ENCODE measurements around the gene ADAMTS19. TPM values are rescaled to one million over a fixed set of nuclear protein-coding genes. Genes with fewer than 3 reads are reported as not detected.

Gene ADAMTS19
- total and polyA plus RNA-seq, 9 donors, result 0.18 to 23.5 (median 2.2) TPM

- Histone ChIP-seq H3K27me3 (no peaks in the 10 kb centered on the region), H3K4me3 (no peak overlapping the region), H3K36me3 (no peaks in the 10 kb centered on the region), H3K27ac (no peak overlapping the region), H3K9me3 (no peaks in the 10 kb centered on the region), H3K4me1 (ENCODE audit: insufficient read depth) (no peaks in the 10 kb centered on the region)
- intact Hi-C loops (cut with DNase I), result no loop called here
- TF ChIP-seq POLR2A (IDR thresholded peaks at IDR 0.05) (no peak), EP300 (IDR thresholded peaks at IDR 0.05) (no peak), CTCF (IDR thresholded peaks at IDR 0.05) (no peak)
- DNase-seq, result no peak
These were observed 51.2 kb downstream of the ADAMTS19 start for GRCh38 chr5:129511291-129511690.

GRCh38 chr5:129541051-129541450 is 81.0 kb downstream of the ADAMTS19 start:
- Histone ChIP-seq H3K9me3 (no peaks in the 10 kb centered on the region), H3K36me3 (no peaks in the 10 kb centered on the region), H3K4me1 (ENCODE audit: insufficient read depth) (no peaks in the 10 kb centered on the region), H3K4me3 (no peak overlapping the region), H3K27ac (no peak overlapping the region), H3K27me3 (no peaks in the 10 kb centered on the region)
- TF ChIP-seq POLR2A (IDR thresholded peaks at IDR 0.05) (no peak), CTCF (IDR thresholded peaks at IDR 0.05) (no peak), EP300 (IDR thresholded peaks at IDR 0.05) (no peak)
- DNase-seq, result no peak
- WGBS, 3 donors, result 69 to 82% (median 77%) methylated on average over 3 of the region's 3 CpGs
- intact Hi-C loops (cut with DNase I), result no loop called here

GRCh38 chr5:129541648-129542251 is 81.7 kb downstream of the ADAMTS19 start:
- no peaks in the 10 kb centered on the region for H3K4me1 ChIP-seq (ENCODE audit: insufficient read depth)
- 84 to 88% (median 85%) methylated on average over 4 of the region's 4 CpGs for WGBS, 3 donors
- intact Hi-C loops (cut with DNase I), result no loop called here

DNA sequence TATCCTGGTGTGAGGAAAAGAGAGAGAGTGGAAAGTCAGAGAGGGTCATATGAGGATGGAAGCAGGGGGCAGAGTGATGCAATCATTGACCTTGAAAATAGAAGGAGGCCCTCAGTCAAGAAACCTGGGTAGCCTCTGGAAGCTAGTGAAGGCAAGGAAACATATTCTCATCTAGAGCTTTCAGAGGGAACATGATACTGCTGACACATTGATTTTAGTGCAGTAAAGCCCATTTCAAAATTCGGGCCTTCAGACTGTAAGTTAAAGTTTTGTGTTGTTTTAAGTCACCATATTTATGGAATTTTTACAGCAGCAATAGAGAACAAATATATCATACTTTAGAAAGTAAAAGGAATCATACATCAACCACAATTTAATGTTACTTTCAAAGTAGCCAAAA is 87.0 kb downstream of the ADAMTS19 start:
- no peaks in the 10 kb centered on the region for H3K36me3 ChIP-seq
- H3K27me3 ChIP-seq, result no peaks in the 10 kb centered on the region
- no peak overlapping the region for H3K27ac ChIP-seq
- DNase-seq, result no peak
- intact Hi-C loops (cut with DNase I), result no loop called here
- no peaks in the 10 kb centered on the region for H3K9me3 ChIP-seq
- WGBS, 3 donors, result 80 to 88% (median 81%) methylated on average over 1 of the region's 1 CpG
- TF ChIP-seq POLR2A (IDR thresholded peaks at IDR 0.05), result no peak
- no peak for TF ChIP-seq EP300 (IDR thresholded peaks at IDR 0.05)
- TF ChIP-seq CTCF (IDR thresholded peaks at IDR 0.05), result no peak
- H3K4me3 ChIP-seq, result no peak overlapping the region
- H3K4me1 ChIP-seq (ENCODE audit: insufficient read depth), result no peaks in the 10 kb centered on the region

More at GRCh38 chr5:129541648-129542251, 81.7 kb downstream of the ADAMTS19 start:
- no peak for DNase-seq
- Histone ChIP-seq H3K27me3 (no peaks in the 10 kb centered on the region), H3K36me3 (no peaks in the 10 kb centered on the region), H3K9me3 (no peaks in the 10 kb centered on the region), H3K27ac (no peak overlapping the region), H3K4me3 (no peak overlapping the region)
- TF ChIP-seq POLR2A (IDR thresholded peaks at IDR 0.05) (no peak), EP300 (IDR thresholded peaks at IDR 0.05) (no peak), CTCF (IDR thresholded peaks at IDR 0.05) (no peak)

All from ovary (tissue), 9 donors.